ENCODE measurements around the gene DDX4.
"Not testable (repeated sequence)": the region's sequence is repeated elsewhere in the genome, so short reads cannot be mapped to it uniquely, and the experiment has no call there.

Gene DDX4

GRCh38 chr5:55724281-55724680 lies 13.6 kb upstream of the DDX4 start:
- DNase-seq (ENCODE audit: low spot score) = no peak

- no peak for DNase-seq (ENCODE audit: low spot score)
Observed at GRCh38 chr5:55731848-55732247, 6.0 kb upstream of the DDX4 start.

GRCh38 chr5:55732585-55732984 lies 5.3 kb upstream of the DDX4 start:
- no peak for DNase-seq (ENCODE audit: low spot score)

- DNase-seq (ENCODE audit: low spot score) = no peak
Observed at GRCh38 chr5:55734658-55735057, 3.2 kb upstream of the DDX4 start.

- DNase-seq (ENCODE audit: low spot score) = no peak
Observed at GRCh38 chr5:55742778-55743177, 4.9 kb downstream of the DDX4 start.

GRCh38 chr5:55747778-55748318 lies 10.0 kb downstream of the DDX4 start:
- DNase-seq (ENCODE audit: low spot score) = no peak

GRCh38 chr5:55749387-55749786 lies 11.5 kb downstream of the DDX4 start:
- no peak for DNase-seq (ENCODE audit: low spot score)

- DNase-seq (ENCODE audit: low spot score) = no peak
Observed at GRCh38 chr5:55750063-55750462, 12.2 kb downstream of the DDX4 start.

GRCh38 chr5:55750499-55750898 lies 12.6 kb downstream of the DDX4 start:
- DNase-seq (ENCODE audit: low spot score) = no peak

- no peak for DNase-seq (ENCODE audit: low spot score)
Observed at GRCh38 chr5:55758231-55758630, 20.4 kb downstream of the DDX4 start.

- DNase-seq (ENCODE audit: low spot score) = no peak
Observed at GRCh38 chr5:55758714-55759113, 20.9 kb downstream of the DDX4 start.

GRCh38 chr5:55761721-55762120 lies 23.9 kb downstream of the DDX4 start:
- DNase-seq (ENCODE audit: low spot score) = not testable (repeated sequence)

GRCh38 chr5:55763746-55764420 lies 26.0 kb downstream of the DDX4 start:
- no peak for DNase-seq (ENCODE audit: low spot score)

- no peak for DNase-seq (ENCODE audit: low spot score)
Observed at GRCh38 chr5:55768279-55768678, 30.4 kb downstream of the DDX4 start.

GRCh38 chr5:55771175-55771655 lies 33.4 kb downstream of the DDX4 start:
- no peak for DNase-seq (ENCODE audit: low spot score)

GRCh38 chr5:55773057-55773456 lies 35.2 kb downstream of the DDX4 start:
- no peak for DNase-seq (ENCODE audit: low spot score)

- no peak for DNase-seq (ENCODE audit: low spot score)
Observed at GRCh38 chr5:55777332-55777731, 39.5 kb downstream of the DDX4 start.

GRCh38 chr5:55800924-55801323 lies 63.1 kb downstream of the DDX4 start:
- DNase-seq (ENCODE audit: low spot score) = no peak

GRCh38 chr5:55808814-55809213 lies 71.0 kb downstream of the DDX4 start:
- not testable (repeated sequence) for DNase-seq (ENCODE audit: low spot score)

GRCh38 chr5:55815939-55816338 lies 78.1 kb downstream of the DDX4 start:
- DNase-seq (ENCODE audit: low spot score) = not testable (repeated sequence)

GRCh38 chr5:55816342-55816741 lies 78.5 kb downstream of the DDX4 start:
- peak; percentile 75 for DNase-seq (ENCODE audit: low spot score)

GRCh38 chr5:55817030-55817429 lies 79.2 kb downstream of the DDX4 start:
- DNase-seq (ENCODE audit: low spot score) = no peak

- no peak for DNase-seq (ENCODE audit: low spot score)
Observed at GRCh38 chr5:55820488-55820887, 82.6 kb downstream of the DDX4 start.

All from hepatic stellate cell (primary cell).